Vagina (tissue), 2 donors: ENCODE results near the gene CASD1. TPM values are rescaled to one million over a fixed set of nuclear protein-coding genes. Genes with fewer than 3 reads are reported as not detected.

ENCODE experiments used
- DNase-seq, 2 donors: peaks; one replicate each; pipeline ENCODE4 v3.0.0-alpha.2; 2017; ENCODE audit errors: extremely low spot score in 2 of 2
- H3K27ac ChIP-seq: fragments of 200-600 bp; sonication (generic); one replicate; pipeline ENCODE4 v1.5.1; 2019
- H3K27me3 ChIP-seq: fragments of 200-600 bp; sonication (generic); one replicate; pipeline ENCODE4 v1.5.1; 2019
- H3K36me3 ChIP-seq, 2 donors: fragments of 200-600 bp; sonication (generic); one replicate each; pipeline ENCODE4 v1.5.1; 2017 to 2019
- H3K4me1 ChIP-seq: fragments of 200-600 bp; sonication (generic); one replicate; pipeline ENCODE4 v1.5.1; 2019
- H3K4me3 ChIP-seq, 2 donors: fragments of 200-600 bp; sonication (generic); 1 replicate in 1 of 2; 2 replicates in 1 of 2; pipeline ENCODE4 v1.5.1; 2016 to 2019
- H3K9me3 ChIP-seq: fragments of 200-600 bp; sonication (generic); one replicate; pipeline ENCODE4 v1.5.1; 2019
- CTCF ChIP-seq, 3 experiments: fragments of 450-650 bp in 2 of 3; fragments of 200-600 bp in 1 of 3; sonication (generic) in 1 of 3; IDR thresholded peaks; one replicate each; pipeline ENCODE4 v1.5.1; 2017 to 2019; ENCODE audit warnings: antibody characterized with exemption in 3 of 3, mild to moderate bottlenecking in 2 of 3, moderate library complexity in 2 of 3
- POLR2A ChIP-seq, 2 donors: fragments of 450-650 bp; IDR thresholded peaks; one replicate each; pipeline ENCODE4 v1.6.1; 2017; ENCODE audit warnings: antibody characterized with exemption in 2 of 2, mild to moderate bottlenecking in 2 of 2, moderate library complexity in 2 of 2
- POLR2AphosphoS5 ChIP-seq, 2 donors: sonication (generic); formaldehyde crosslinking; IDR thresholded peaks; one replicate each; pipeline ENCODE4 v1.9.0; 2017; ENCODE audit warnings: antibody characterized with exemption in 2 of 2, mild to moderate bottlenecking in 2 of 2, low read depth in 1 of 2; ENCODE audit not compliant: insufficient read depth in 1 of 2
- intact Hi-C: fragments of 100-400 bp; cut with DNase I; formaldehyde crosslinking; loops from one replicate; pipeline ENCODE4 v1.15.1; 2023
- total RNA-seq: library from RNA; depleted of rRNA; stranded (reverse); fragments of >200 nt; gene quantifications from one replicate; pipeline ENCODE4 v1.2.3, GENCODE V29; 2016

CASD1 gene
- total RNA-seq, 1 donor from 2014 or later, result 17.7 TPM

- H3K9me3 ChIP-seq, result peaks cover 12% of the 10 kb centered on the region
- intact Hi-C loops, result no loop called here
- H3K27ac ChIP-seq, result no peak overlapping the region
- H3K4me1 ChIP-seq, result no peaks in the 10 kb centered on the region
- DNase-seq, result no peak
- no peak for TF ChIP-seq CTCF (IDR thresholded peaks at IDR 0.05)
- TF ChIP-seq POLR2A (IDR thresholded peaks at IDR 0.05), result no peak
- TF ChIP-seq POLR2AphosphoS5 (IDR thresholded peaks at IDR 0.05; ENCODE audit: insufficient read depth in 1 of 2, low read depth in 1 of 2), result no peak
- H3K27me3 ChIP-seq, result no peaks in the 10 kb centered on the region
- H3K36me3 ChIP-seq, result peaks cover 0 to 6% of the 10 kb centered on the region in 2 donors
- H3K4me3 ChIP-seq, result no peak overlapping the region
These were observed 66.7 kb downstream of the CASD1 start for GRCh38 chr7:94576316-94576715.

- TF ChIP-seq POLR2A (IDR thresholded peaks at IDR 0.05), result no peak
- TF ChIP-seq CTCF (IDR thresholded peaks at IDR 0.05), result no peak
- TF ChIP-seq POLR2AphosphoS5 (IDR thresholded peaks at IDR 0.05; ENCODE audit: insufficient read depth in 1 of 2, low read depth in 1 of 2), result no peak
- intact Hi-C loops, result no loop called here
- peaks cover 0 to 6% of the 10 kb centered on the region in 2 donors for H3K36me3 ChIP-seq
- no peak for DNase-seq
- no peak overlapping the region for H3K27ac ChIP-seq
- H3K4me1 ChIP-seq, result no peaks in the 10 kb centered on the region
- no peaks in the 10 kb centered on the region for H3K27me3 ChIP-seq
- H3K4me3 ChIP-seq, result no peak overlapping the region
- peaks cover 12% of the 10 kb centered on the region for H3K9me3 ChIP-seq
These were observed 67.7 kb downstream of the CASD1 start for GRCh38 chr7:94577357-94577756.

GRCh38 chr7:94578614-94579013 lies 69.0 kb downstream of the CASD1 start:
- Histone ChIP-seq H3K36me3 (peaks cover 0 to 6% of the 10 kb centered on the region in 2 donors), H3K9me3 (peaks cover 12% of the 10 kb centered on the region), H3K4me1 (no peaks in the 10 kb centered on the region), H3K27me3 (no peaks in the 10 kb centered on the region), H3K27ac (no peak overlapping the region), H3K4me3 (no peak overlapping the region)
- DNase-seq, result no peak
- intact Hi-C loops, result no loop called here
- TF ChIP-seq CTCF (IDR thresholded peaks at IDR 0.05) (no peak), POLR2AphosphoS5 (IDR thresholded peaks at IDR 0.05; ENCODE audit: insufficient read depth in 1 of 2, low read depth in 1 of 2) (no peak), POLR2A (IDR thresholded peaks at IDR 0.05) (no peak)

GRCh38 chr7:94579470-94579869 lies 69.9 kb downstream of the CASD1 start:
- Histone ChIP-seq H3K36me3 (peaks cover 0 to 6% of the 10 kb centered on the region in 2 donors), H3K4me3 (no peak overlapping the region), H3K4me1 (no peaks in the 10 kb centered on the region), H3K27me3 (no peaks in the 10 kb centered on the region), H3K9me3 (peaks cover 12% of the 10 kb centered on the region), H3K27ac (no peak overlapping the region)
- intact Hi-C loops, result no loop called here
- no peak for DNase-seq
- TF ChIP-seq CTCF (IDR thresholded peaks at IDR 0.05), result no peak
- TF ChIP-seq POLR2A (IDR thresholded peaks at IDR 0.05), result no peak
- no peak for TF ChIP-seq POLR2AphosphoS5 (IDR thresholded peaks at IDR 0.05; ENCODE audit: insufficient read depth in 1 of 2, low read depth in 1 of 2)

GRCh38 chr7:94580601-94581000 lies 71.0 kb downstream of the CASD1 start:
- no peak for DNase-seq
- H3K9me3 ChIP-seq, result peaks cover 8% of the 10 kb centered on the region
- H3K4me1 ChIP-seq, result no peaks in the 10 kb centered on the region
- H3K27me3 ChIP-seq, result no peaks in the 10 kb centered on the region
- TF ChIP-seq POLR2AphosphoS5 (IDR thresholded peaks at IDR 0.05; ENCODE audit: insufficient read depth in 1 of 2, low read depth in 1 of 2), result no peak
- TF ChIP-seq CTCF (IDR thresholded peaks at IDR 0.05), result no peak
- no peak for TF ChIP-seq POLR2A (IDR thresholded peaks at IDR 0.05)
- H3K4me3 ChIP-seq, result no peak overlapping the region
- no peaks in the 10 kb centered on the region for H3K36me3 ChIP-seq
- no peak overlapping the region for H3K27ac ChIP-seq
- intact Hi-C loops, result no loop called here
